HEK293 (cell line): ENCODE measurements around the gene NR3C2.

ENCODE experiments used
- CTCF ChIA-PET: fragments of 350-600 bp; formaldehyde crosslinking; extraction: SDS; loops from one replicate; lab custom pipeline; 2021; ENCODE audit warnings: antibody characterized with exemption; lab: Yijun Ruan, JAX
- POLR2A ChIA-PET: fragments of 300-600 bp; formaldehyde crosslinking; extraction: SDS; loops from one replicate; lab custom pipeline; 2020; ENCODE audit warnings: antibody characterized with exemption, inconsistent platforms; lab: Yijun Ruan, JAX
- H3K27ac ChIP-seq: fragments of 200-500 bp; sonication (Bioruptor generic); 2 replicates; pipeline ENCODE4 v1.5.1; 2014; ENCODE audit warnings: low read depth, low read length, control low read depth, inconsistent platforms; ENCODE audit errors: extremely low read depth
- H3K36me3 ChIP-seq, 2 experiments: fragments of 200-500 bp in 1 of 2; sonication (Bioruptor generic) in 1 of 2; 1 replicate in 1 of 2; 2 replicates in 1 of 2; pipeline ENCODE4 v1.5.1; 2014 to 2017; ENCODE audit warnings: inconsistent platforms in 2 of 2, low read length in 2 of 2; ENCODE audit not compliant: control insufficient read depth in 2 of 2, insufficient read depth in 1 of 2
- H3K4me1 ChIP-seq: fragments of 200-500 bp; sonication (Bioruptor generic); 2 replicates; pipeline ENCODE4 v1.5.1; 2014; ENCODE audit warnings: mild to moderate bottlenecking, low read length, inconsistent platforms; ENCODE audit not compliant: control insufficient read depth, insufficient read depth
- H3K4me3 ChIP-seq: 2 replicates; pipeline ENCODE4 v1.5.1; 2011; ENCODE audit warnings: low read depth, mild to moderate bottlenecking, control low read depth, low read length, moderate library complexity
- H3K9me3 ChIP-seq: fragments of 200-500 bp; sonication (Bioruptor generic); 2 replicates; pipeline ENCODE4 v1.5.1; 2014; ENCODE audit warnings: low read depth, low read length, inconsistent platforms; ENCODE audit not compliant: control insufficient read depth, insufficient read depth
- KLF1 ChIP-seq: fragments of 450-650 bp; formaldehyde crosslinking; IDR thresholded peaks from 2 replicates; pipeline ENCODE4 v1.5.1; 2016; ENCODE audit warnings: missing biosample characterization, missing genetic modification characterization
- OVOL3 ChIP-seq: fragments of 450-650 bp; formaldehyde crosslinking; IDR thresholded peaks from 2 replicates; pipeline ENCODE4 v1.5.1; 2016; ENCODE audit warnings: missing biosample characterization, missing genetic modification characterization
- PRDM10 ChIP-seq: fragments of 450-650 bp; formaldehyde crosslinking; IDR thresholded peaks from 2 replicates; pipeline ENCODE4 v1.5.1; 2016; ENCODE audit warnings: missing biosample characterization, missing genetic modification characterization
- WT1 ChIP-seq: fragments of 450-650 bp; formaldehyde crosslinking; IDR thresholded peaks from 2 replicates; pipeline ENCODE4 v1.5.1; 2016; ENCODE audit warnings: missing biosample characterization, missing genetic modification characterization
- ZBTB17 ChIP-seq: fragments of 450-650 bp; formaldehyde crosslinking; IDR thresholded peaks from 2 replicates; pipeline ENCODE4 v1.5.1; 2016; ENCODE audit warnings: missing biosample characterization, missing genetic modification characterization
- ZBTB6 ChIP-seq: fragments of 450-650 bp; formaldehyde crosslinking; IDR thresholded peaks from 2 replicates; pipeline ENCODE4 v1.5.1; 2017; ENCODE audit warnings: missing biosample characterization, missing genetic modification characterization
- ZBTB7A ChIP-seq: fragments of 450-650 bp; formaldehyde crosslinking; IDR thresholded peaks from 2 replicates; pipeline ENCODE4 v1.5.1; 2016; ENCODE audit warnings: low read depth, missing biosample characterization, missing genetic modification characterization
- ZFP37 ChIP-seq: fragments of 450-650 bp; formaldehyde crosslinking; IDR thresholded peaks from 2 replicates; pipeline ENCODE4 v1.5.1; 2016; ENCODE audit warnings: missing biosample characterization, missing genetic modification characterization
- ZNF10 ChIP-seq: fragments of 450-650 bp; formaldehyde crosslinking; IDR thresholded peaks from 2 replicates; pipeline ENCODE4 v1.5.1; 2017; ENCODE audit warnings: missing biosample characterization, missing genetic modification characterization
- ZNF221 ChIP-seq: fragments of 450-650 bp; formaldehyde crosslinking; IDR thresholded peaks from 2 replicates; pipeline ENCODE4 v1.5.1; 2017; ENCODE audit warnings: missing biosample characterization, missing genetic modification characterization, borderline replicate concordance
- ZNF23 ChIP-seq: fragments of 450-650 bp; formaldehyde crosslinking; IDR thresholded peaks from 2 replicates; pipeline ENCODE4 v1.5.1; 2016; ENCODE audit warnings: missing biosample characterization, missing genetic modification characterization, borderline replicate concordance
- ZNF248 ChIP-seq: fragments of 450-650 bp; formaldehyde crosslinking; IDR thresholded peaks from 2 replicates; pipeline ENCODE4 v1.5.1; 2017; ENCODE audit warnings: missing biosample characterization, missing genetic modification characterization
- ZNF274 ChIP-seq, 2 experiments: fragments of 200-500 bp in 1 of 2; fragments of 450-650 bp in 1 of 2; sonication (Bioruptor generic) in 1 of 2; formaldehyde crosslinking in 1 of 2; IDR thresholded peaks; 2 replicates each; pipeline versions ENCODE4 v1.5.1 to v1.6.1; 2014 to 2016; ENCODE audit warnings: borderline replicate concordance in 1 of 2, inconsistent platforms in 1 of 2, low read length in 1 of 2, missing biosample characterization in 1 of 2, missing genetic modification characterization in 1 of 2
- ZNF350 ChIP-seq: fragments of 450-650 bp; formaldehyde crosslinking; IDR thresholded peaks from 2 replicates; pipeline ENCODE4 v1.5.0; 2017; ENCODE audit warnings: missing biosample characterization, mild to moderate bottlenecking, missing genetic modification characterization
- ZNF48 ChIP-seq: fragments of 450-650 bp; formaldehyde crosslinking; IDR thresholded peaks from 2 replicates; pipeline ENCODE4 v1.5.1; 2016; ENCODE audit warnings: missing biosample characterization, missing genetic modification characterization
- ZNF555 ChIP-seq: fragments of 450-650 bp; formaldehyde crosslinking; conservative IDR thresholded peaks from 2 replicates; pipeline ENCODE4 v1.5.1; 2017; ENCODE audit warnings: missing biosample characterization, mild to moderate bottlenecking, missing genetic modification characterization, inconsistent platforms
- ZNF596 ChIP-seq: fragments of 450-650 bp; IDR thresholded peaks from 2 replicates; pipeline ENCODE4 v1.5.0; 2018; ENCODE audit warnings: missing biosample characterization, mild to moderate bottlenecking, missing genetic modification characterization, moderate library complexity
- ZSCAN16 ChIP-seq: fragments of 450-650 bp; formaldehyde crosslinking; IDR thresholded peaks from 2 replicates; pipeline ENCODE4 v1.5.1; 2016; ENCODE audit warnings: missing biosample characterization, missing genetic modification characterization
- ZXDB ChIP-seq: fragments of 450-650 bp; formaldehyde crosslinking; IDR thresholded peaks from 2 replicates; pipeline ENCODE4 v1.5.1; 2016; ENCODE audit warnings: missing biosample characterization, missing genetic modification characterization
- TF ChIP-seq, protein P1 (sequence below): fragments of 450-650 bp; formaldehyde crosslinking; conservative IDR thresholded peaks from 2 replicates; pipeline ENCODE4 v1.5.1; 2016; ENCODE audit warnings: low read depth, missing biosample characterization, missing genetic modification characterization

NR3C2 gene

DNA sequence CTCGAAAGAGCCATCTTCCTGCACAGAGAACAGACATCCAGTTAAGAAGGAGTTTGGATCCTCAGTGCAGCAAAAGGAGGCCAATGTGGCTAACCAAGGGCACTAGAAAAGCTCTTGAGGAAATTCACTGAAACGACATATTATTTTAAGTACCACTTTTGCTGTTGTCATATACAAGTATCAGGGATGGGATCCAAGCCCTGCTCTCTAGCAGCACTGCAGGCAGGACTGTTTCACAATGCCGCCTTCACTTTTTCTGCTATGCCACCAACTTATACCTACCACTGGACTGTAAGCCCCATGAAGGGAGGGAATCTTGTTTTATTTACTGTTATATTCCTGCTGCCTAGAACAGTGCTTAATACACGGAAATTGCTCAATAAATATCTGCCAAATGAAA lies 299.0 kb downstream of the NR3C2 start:
- no peak overlapping the region for H3K4me3 ChIP-seq
- H3K9me3 ChIP-seq: no peaks in the 10 kb centered on the region
- H3K4me1 ChIP-seq: no peaks in the 10 kb centered on the region
- POLR2A ChIA-PET: no interaction called here
- no peak overlapping the region for H3K27ac ChIP-seq
- TF ChIP-seq ZXDB (tag by site-specific recombination) (no peak), ZBTB17 (tag by site-specific recombination) (no peak), ZNF596 (tag by site-specific recombination) (no peak)
- CTCF ChIA-PET: no interaction called here
- H3K36me3 ChIP-seq: no peaks in the 10 kb centered on the region

- no peaks in the 10 kb centered on the region for H3K36me3 ChIP-seq
- no peak overlapping the region for H3K4me3 ChIP-seq
- no peaks in the 10 kb centered on the region for H3K9me3 ChIP-seq
- TF ChIP-seq ZNF23 (tag by site-specific recombination) (no peak), OVOL3 (tag by site-specific recombination) (no peak), ZNF10 (tag by site-specific recombination) (no peak), ZNF48 (tag by site-specific recombination) (no peak), ZFP37 (tag by site-specific recombination) (no peak), KLF1 (tag by site-specific recombination) (no peak), ZBTB6 (tag by site-specific recombination) (no peak), ZNF221 (tag by site-specific recombination) (no peak), ZSCAN16 (no peak), ZBTB7A (tag by site-specific recombination) (no peak), ZXDB (tag by site-specific recombination) (no peak), ZNF555 (tag by site-specific recombination) (no peak), ZNF350 (no peak), ZNF248 (tag by site-specific recombination) (no peak), WT1 (tag by site-specific recombination) (no peak), PRDM10 (no peak), ZNF274 (IDR thresholded peaks at IDR 0.05; ENCODE audit: low read length) (no peak), ZNF274 (tag by site-specific recombination; IDR thresholded peaks at IDR 0.05; ENCODE audit: borderline replicate concordance) (no peak)
- TF ChIP-seq, protein P1, sequence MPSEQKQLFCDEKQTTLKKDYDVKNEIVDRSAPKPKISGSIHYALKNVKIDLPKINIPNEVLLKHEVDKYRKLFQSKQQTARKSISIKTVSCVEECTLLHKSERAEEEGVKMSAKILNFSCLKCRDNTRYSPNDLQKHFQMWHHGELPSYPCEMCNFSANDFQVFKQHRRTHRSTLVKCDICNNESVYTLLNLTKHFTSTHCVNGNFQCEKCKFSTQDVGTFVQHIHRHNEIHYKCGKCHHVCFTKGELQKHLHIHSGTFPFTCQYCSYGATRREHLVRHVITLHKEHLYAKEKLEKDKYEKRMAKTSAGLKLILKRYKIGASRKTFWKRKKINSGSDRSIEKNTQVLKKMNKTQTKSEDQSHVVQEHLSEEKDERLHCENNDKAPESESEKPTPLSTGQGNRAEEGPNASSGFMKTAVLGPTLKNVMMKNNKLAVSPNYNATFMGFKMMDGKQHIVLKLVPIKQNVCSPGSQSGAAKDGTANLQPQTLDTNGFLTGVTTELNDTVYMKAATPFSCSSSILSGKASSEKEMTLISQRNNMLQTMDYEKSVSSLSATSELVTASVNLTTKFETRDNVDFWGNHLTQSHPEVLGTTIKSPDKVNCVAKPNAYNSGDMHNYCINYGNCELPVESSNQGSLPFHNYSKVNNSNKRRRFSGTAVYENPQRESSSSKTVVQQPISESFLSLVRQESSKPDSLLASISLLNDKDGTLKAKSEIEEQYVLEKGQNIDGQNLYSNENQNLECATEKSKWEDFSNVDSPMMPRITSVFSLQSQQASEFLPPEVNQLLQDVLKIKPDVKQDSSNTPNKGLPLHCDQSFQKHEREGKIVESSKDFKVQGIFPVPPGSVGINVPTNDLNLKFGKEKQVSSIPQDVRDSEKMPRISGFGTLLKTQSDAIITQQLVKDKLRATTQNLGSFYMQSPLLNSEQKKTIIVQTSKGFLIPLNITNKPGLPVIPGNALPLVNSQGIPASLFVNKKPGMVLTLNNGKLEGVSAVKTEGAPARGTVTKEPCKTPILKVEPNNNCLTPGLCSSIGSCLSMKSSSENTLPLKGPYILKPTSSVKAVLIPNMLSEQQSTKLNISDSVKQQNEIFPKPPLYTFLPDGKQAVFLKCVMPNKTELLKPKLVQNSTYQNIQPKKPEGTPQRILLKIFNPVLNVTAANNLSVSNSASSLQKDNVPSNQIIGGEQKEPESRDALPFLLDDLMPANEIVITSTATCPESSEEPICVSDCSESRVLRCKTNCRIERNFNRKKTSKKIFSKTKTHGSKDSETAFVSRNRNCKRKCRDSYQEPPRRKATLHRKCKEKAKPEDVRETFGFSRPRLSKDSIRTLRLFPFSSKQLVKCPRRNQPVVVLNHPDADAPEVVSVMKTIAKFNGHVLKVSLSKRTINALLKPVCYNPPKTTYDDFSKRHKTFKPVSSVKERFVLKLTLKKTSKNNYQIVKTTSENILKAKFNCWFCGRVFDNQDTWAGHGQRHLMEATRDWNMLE (tag by site-specific recombination): no peak
- ChIA-PET POLR2A (no interaction called here), CTCF (no interaction called here)
- no peaks in the 10 kb centered on the region for H3K4me1 ChIP-seq
- H3K27ac ChIP-seq: no peak overlapping the region
Measured at GRCh38 chr4:148141501-148141900, 300.7 kb downstream of the NR3C2 start.
